Measurements from ENCODE around the gene CCDC106.

The CCDC106 gene

DNA sequence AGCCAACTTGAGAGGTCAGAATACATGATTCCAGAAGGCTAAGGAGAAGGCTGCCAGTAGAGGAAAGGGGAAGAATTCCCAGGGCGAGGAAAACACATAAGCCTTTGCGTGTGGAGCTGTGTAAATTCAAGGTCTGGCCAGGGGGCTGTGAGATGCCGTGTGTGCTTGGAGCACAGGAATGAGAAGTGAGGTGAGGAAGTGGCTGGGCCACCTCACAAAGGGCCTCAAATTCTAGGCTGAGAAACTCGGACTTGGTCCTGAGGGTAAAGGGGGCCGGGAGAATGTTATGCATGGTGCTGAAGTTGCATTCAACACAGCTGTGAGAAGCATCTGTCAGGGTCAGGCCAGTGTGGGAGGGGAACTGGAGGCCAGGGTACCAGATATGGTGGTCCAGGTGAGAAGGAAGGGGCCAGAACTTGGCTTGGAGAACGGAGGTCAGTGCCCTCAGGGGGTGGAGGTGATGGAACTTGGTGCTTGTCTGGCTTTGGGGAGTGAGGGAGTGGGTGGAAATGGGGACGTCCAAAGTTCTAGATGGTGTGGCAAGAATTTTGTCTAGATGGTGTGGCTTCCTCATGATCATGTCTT is 12.1 kb upstream of the CCDC106 start:
- no peak for DNase-seq (ENCODE audit: low spot score)

DNA sequence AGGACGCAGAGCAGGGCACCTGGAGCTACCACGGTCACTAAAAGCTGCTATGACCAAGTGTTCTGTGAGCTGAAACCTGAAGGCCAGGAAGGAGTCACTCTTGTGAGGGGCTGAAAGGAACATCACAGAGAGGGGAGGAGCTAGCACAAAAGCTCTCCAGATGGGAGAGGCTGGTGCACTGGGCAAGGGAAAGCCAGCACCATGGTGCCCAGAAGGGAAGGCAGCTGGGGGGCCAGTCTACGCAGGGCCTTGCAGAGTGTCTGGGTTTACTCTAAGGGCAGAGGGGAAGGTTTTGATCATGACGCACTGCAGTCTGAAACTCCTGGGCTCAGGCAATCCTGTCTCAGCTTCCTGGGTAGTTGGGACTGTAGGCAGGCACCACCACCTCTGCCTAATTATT is 11.3 kb upstream of the CCDC106 start:
- DNase-seq (ENCODE audit: low spot score) = no peak

DNA sequence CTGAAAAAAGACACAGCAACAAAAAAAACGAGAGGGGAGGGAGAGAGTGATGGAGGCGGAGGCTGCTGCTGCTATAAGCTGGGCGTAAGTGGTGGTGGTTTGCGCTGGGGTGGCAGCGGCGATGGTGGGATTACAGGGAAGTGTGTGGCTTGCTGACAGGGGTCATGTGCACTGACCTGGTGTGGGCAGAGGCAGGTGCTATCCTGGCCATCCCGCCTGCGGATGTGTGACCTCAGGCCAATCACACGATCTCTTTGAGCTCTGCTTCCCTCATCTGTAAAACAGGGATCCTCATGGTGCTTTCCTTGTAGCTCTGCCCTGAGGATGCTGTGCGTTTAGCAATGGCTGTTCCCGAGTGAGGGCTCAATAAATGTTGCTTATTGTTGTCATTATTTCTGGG is 10.5 kb upstream of the CCDC106 start:
- DNase-seq (ENCODE audit: low spot score) = no peak

DNA sequence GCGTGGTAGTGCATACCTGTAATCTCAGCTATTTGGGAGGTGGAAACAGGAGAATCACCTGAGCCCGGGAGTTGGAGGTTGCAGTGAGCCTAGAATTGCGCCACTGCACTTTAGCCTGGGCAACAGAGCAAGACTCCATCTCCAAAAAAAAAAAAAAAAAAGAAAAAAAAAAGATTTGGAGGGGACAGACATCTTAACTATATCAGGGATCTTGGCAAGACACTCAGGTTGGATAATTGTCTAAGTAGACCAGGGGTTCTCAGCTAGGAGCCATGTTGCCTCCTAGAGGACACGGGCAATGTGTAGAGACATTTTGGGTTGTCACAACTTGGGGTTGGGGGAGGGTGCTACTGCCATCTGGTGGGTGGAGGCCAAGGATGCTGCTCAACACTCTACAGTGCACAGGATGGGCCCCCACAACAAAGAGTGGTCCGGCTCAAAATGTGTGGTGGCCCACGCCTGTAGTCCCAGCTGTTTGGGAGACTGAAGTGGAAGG is 9.1 kb upstream of the CCDC106 start:
- DNase-seq (ENCODE audit: low spot score) = no peak

DNA sequence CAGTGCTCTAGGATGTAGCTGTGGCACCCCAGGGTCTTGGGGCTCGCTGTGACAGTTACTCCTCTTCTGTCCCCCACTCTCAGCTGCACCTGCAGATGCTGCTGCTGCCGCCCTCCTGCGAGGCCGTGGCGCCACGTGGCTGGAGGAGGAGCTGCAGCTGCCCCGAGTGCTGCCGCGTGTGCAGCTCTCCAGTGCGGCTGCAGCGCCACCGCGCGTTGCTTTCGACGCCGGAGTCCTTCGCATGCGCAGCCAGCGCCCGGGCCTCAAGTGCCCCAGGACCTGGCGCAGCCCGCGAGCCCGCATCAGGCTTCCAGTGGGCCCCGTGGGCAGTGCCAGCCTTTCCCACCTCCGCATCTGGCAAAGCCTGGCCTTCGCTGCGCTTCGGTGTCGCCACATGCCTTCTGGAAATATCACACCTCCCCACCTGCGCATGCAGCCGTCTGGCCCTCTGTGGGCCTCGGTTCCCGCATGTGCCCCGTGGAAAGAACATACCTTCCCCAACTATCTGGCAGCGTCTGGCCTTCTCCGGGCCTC is 7.9 kb upstream of the CCDC106 start:
- peak; percentile 71 for DNase-seq (ENCODE audit: low spot score)

DNA sequence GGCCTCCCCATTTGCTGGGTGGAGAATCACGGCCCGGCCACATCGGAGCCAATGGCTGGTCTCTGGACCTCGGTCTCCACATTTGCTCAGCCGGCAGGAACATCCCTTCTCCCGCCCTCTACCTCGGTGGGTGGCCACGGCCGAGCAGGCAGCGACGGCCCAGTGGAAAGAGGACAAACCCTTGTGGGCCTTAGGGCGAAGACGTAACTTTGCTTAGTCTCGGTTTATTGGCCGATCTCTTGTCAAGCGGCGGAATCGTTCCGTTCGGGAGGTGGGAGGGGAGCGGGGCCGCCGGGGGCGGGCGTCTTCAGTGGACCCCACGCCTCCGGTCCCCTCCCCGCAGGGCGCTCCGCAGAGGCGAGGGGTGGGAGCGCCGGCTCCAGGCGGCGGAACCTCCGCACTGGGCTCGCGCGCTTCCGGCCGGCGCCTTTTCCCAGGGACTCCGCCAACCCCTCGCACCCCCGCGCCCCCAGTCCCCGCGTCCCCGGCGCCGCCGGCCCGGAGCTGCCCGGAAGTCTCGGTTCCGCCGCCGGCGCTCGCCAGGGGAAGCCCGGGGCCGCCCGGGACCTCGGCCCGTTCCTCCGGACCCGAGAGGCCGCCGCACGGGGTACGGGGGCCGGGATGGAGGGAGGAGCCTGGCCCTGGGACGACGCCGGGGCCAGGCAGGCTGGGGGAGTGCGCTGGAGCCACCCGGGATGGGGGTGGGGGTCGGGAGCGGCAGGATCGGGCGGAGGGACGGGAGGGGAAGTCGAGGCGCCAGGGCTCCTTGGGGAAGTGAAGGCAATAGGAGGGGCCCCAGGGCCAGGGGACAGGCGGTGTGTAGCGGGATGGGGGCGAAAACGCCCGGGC is 7.2 kb upstream of the CCDC106 start, which contains the start of gene ZNF580:
Gene ZNF580, plus strand, starts transcription at position 426 of the 849 bp plus-strand sequence. CDS start 1,507 bp downstream, outside the sequence.
- DNase-seq (ENCODE audit: low spot score) = peak; percentile 73

DNA sequence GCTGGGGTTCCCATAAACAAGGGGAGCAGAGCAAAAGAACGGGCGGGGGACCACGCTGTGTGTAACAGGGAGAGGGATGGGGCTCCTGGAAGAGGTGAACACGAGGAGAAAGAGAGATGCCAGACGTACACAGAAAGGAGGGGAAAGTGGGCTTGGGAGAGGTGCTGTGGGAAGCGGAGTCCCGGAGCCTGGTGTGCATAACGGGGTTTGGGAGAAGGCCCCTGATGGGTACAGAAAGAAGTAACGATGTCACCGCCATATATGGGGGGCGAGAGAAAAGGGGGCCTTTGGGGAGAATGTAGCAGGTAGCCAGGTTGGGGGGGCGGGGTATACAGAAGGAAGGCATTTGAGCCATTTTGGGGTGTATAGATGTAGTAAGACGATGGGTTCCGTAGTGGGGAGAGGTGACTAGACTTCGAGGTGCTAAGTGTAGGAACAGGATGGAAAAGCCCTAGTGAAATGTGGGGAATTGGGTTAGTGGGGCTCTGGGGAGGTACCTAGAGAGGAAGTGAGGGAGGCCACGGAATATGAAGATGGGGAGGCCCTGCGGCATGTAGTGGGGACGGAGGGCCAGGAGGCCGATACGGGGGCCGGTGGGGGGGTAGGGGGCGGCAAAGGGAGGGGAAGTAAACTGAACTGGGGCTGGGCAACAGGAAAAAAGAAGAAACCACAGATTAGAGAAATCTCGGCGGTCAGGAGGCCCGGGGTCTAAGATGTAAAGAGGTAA is 6.4 kb upstream of the CCDC106 start:
- no peak for DNase-seq (ENCODE audit: low spot score)

DNA sequence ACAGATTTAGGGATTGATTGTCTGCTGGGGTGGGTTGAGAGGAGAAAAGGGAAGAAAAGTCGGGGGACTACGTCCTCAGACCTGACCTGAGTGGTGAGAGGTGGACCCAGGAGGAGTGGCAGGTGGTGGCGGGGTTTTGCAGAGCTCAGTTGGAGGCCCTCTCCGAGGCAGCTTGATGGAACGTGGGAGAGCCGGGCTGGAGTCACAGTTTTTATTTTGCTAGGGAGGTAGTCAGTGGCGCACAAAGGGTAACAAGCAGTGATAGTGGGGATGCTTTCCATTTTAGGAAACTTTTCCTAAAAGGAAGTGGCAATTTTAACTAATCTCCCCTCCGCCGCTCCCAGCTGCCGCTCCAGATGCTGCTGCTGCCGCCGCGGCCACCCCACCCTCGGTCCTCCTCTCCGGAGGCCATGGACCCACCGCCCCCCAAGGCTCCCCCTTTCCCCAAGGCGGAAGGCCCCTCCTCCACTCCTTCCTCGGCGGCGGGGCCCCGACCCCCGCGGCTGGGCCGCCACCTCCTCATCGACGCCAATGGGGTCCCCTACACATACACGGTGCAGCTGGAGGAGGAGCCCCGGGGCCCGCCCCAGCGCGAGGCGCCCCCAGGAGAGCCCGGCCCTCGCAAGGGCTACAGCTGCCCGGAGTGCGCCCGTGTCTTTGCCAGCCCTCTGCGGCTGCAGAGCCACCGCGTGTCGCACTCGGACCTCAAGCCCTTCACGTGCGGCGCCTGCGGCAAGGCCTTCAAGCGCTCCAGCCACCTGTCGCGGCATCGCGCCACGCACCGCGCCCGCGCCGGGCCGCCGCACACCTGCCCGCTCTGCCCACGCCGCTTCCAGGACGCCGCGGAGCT is 5.6 kb upstream of the CCDC106 start:
- no peak for DNase-seq (ENCODE audit: low spot score)

DNA sequence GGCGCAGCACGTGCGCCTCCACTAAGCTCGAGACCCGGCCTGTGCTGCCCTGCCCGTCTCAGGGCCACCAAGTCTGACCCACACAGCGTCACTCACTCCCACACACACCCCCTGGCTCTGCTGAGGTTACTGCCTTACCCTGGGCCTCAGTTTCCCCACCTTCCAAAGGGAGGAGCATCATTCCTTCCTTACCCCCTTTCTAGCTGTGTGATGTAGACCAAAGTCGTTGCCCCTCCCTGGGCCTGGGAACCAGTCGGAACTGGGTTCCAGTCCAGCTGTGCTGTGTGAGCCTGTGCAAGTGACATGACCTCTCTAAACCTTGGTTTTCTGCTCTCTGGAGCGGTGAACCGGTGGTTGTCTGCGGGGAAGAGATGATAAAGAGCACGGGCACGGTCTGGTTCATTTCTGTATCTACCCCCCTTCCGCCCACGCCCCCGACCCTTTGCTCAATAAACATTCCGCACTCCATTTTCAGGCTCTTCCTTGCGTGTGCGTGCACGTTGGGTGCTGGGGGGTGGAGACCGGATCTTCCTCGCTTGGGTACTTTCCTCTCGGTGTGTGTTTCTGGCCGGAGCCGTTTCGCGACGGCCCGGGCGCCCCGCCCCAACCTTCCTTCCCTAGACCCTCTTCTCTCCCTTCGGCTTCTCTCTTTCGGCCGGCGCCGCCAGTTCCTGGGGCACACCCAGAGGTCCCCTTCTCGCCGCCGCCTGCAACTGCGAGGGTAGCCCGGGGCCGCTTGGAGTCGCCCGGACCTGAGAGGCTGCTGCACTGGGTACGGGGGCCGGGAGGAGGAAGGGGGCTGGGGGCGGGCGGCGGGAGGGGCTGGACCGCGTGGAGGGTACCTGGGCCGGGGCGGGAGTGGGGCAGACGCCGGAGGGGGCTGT is 4.8 kb upstream of the CCDC106 start, which contains the start of gene ZNF581:
Gene ZNF581, plus strand, starts transcription at position 647 of the 884 bp plus-strand sequence. CDS start 923 bp downstream, outside the sequence.
- DNase-seq (ENCODE audit: low spot score) = peak; percentile 83

DNA sequence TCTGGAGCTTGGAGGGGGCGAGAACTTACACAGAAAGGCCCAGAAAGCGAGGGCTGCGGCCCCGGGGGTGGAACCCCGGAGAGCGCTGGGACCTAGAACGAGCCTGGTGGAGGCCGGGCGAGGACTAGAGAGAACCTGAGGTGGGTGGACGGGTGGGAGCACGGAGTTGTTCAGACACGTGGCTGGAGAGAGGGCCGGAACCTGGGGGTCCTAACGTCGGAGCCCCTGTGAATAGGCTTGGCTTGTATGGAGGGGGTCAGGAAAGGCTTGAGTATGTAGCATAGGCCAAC is 4.2 kb upstream of the CCDC106 start:
- no peak for DNase-seq (ENCODE audit: low spot score)

DNA sequence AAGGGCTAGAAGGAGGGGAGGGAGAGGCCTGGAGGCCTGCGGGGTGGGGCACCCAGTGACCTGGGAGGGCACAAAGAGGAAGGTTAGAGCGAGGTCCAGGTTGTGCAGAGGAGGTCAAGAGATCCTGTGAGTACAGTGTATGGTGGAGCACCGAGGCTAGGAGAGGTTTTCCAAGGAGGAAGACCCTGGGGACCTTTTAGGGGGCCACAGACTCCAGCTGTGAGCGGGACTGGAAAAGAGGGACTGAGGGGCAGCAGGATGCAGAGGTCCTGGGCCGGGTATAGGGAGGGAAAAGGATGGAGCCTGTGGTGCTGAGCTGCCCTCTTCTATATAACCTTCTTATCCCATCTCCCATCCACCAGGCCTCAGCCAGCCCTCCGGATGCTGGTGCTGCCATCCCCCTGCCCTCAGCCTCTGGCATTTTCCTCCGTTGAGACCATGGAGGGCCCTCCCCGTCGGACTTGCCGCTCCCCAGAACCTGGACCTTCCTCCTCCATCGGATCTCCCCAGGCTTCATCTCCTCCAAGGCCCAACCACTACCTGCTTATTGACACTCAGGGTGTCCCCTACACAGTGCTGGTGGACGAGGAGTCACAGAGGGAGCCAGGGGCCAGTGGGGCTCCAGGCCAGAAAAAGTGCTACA is 3.7 kb upstream of the CCDC106 start:
- no peak for DNase-seq (ENCODE audit: low spot score)

DNA sequence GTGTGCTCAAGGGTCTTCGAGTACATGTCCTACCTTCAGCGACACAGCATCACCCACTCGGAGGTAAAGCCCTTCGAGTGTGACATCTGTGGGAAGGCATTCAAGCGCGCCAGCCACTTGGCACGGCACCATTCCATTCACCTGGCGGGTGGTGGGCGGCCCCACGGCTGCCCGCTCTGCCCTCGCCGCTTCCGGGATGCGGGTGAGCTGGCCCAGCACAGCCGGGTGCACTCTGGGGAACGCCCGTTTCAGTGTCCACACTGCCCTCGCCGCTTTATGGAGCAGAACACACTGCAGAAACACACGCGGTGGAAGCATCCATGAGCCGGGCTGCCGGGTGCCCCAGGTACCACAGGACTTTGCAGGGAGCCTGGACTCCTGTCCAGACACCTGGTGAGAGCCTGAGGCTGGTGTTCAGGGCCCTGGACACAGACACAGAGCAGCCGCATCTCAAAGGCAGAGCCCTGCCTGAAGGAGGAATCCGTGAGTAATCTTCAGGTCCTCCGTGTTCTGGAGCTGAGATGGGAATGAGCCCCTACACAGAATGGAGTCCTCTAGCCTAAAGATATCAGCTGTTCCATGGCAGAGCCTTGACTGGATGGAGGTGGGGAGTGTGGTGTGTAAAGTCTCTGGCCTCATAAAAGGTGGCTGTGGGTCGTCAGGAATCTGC is 3.0 kb upstream of the CCDC106 start:
- no peak for DNase-seq (ENCODE audit: low spot score)

DNA sequence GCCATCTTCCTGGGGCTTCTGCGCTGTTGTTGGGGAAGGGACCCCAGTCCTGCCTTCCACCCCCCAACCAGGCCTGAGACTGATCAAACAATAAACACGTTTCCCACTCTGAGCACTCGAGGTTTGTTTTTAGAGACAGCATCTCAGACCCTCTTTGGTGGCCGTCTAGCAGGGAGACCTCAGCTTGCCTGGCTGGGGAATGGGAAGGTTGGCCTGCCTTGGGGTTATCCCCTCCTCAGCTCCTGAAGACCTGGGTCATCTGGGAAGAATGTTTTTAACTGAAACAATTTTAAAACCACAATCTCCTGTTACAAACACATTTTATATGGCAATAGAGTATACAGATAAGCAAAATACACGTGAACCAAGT is 2.5 kb upstream of the CCDC106 start:
- no peak for DNase-seq (ENCODE audit: low spot score)

DNA sequence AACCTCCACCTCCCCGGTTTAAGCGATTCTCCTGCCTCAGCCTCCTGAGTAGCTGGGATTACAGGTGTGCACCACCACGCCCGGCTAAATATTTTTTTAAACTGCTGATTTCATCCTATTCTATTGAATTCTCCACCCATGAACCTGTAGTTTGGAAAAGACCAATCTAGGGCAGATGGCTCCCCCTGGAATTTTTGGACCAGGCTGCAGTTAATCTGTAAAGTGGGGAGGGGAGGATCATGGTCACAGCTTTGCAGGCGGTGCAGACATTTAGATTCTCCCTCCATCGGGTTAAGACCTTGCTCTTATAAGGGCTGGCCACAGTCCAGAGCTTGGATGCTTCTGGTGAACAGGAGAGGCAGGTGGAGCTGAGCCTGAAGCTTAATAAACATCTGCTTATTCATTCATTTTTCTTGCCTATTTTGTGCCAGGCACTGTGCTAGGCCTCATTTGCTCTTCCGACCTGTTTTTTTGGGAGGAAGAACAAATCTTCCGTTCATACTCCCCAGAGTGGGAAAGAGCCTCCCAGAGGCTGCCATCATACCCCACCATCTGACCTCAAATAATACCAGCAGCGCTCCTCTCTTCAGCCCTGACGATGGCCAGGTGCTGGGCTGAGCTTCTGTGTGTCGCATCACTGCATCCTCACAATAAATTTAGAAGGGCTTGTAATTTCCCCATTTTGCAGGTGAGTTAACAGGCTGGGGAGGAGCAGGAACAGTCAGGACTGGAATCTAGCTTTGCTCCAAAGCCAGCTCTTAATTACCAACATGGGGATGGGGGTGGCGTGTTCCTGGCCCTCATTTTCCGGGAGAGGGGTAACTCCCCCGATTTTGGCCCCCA is 902 bp upstream of the CCDC106 start:
- DNase-seq (ENCODE audit: low spot score) = no peak

DNA sequence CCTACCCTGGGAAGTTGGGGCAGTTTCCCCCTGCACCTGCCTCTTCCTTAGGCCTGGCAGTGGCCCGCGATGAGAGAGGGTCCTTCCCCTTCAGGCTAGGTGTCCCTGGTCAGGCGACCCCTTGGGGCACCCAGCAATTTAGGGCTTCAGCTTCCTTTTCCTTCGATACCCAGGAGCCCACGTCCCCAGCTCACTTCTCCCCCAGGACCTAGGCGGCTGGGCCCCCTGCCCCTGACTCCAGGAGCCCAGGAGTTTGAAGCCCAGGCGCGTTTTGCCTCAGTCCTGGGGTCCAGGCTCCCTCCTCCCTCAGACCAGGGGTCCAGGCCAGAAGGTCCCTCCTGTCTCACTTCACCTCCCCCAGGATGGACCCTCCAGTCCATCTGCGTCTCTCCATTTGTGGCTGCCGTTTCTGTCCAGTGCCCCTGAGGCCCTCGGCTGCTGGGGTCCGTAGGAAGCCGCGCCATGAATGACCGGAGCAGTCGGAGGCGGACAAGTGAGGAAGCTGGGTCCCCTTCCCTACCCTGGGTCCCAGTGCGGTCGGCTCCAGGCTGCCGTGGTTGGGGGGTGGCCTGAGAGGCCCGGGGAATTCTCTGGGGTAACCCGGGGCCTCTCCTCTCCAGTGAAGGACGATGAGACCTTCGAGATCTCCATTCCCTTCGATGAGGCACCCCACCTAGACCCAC is 714 bp downstream of the CCDC106 start:
- DNase-seq (ENCODE audit: low spot score) = no peak

DNA sequence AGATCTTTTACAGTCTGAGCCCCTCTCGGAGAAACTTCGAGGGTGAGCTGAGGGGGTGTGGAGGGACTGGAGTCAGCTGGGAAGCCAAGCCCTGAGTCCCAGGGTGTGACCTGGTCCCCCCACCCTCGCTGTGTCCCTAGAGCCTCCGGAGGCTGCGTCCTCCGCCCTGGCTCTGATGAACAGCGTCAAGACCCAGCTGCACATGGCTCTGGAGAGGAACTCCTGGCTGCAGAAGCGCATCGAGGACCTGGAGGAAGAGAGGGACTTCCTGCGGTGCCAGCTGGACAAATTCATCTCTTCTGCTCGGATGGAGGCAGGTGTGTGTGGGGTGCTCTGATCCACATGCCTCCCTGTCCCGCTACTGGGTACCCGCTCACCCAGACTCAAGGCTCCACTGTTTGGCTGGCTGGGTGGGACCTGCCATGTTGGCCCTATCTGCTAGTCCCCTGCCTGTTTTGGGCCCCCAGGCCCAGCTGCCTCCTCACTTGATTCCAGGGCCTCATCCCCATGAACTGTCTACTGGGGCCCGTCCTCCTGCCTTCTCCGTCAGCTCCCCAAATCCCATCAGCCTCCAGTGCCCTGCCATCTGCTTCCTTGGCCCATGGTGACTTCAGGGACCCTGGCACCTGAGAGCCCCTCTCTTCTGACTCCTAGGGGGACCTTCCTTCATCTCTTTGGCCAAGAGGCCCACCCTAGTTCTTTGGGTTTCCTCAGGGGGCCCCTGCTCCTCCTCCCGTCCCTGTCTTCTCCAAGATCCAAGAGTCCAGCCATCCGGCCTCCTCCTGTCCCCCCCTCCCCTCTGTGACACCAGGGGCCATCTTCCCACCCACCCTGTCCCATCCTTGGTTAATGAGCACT is 1.5 kb downstream of the CCDC106 start:
- no peak for DNase-seq (ENCODE audit: low spot score)

DNA sequence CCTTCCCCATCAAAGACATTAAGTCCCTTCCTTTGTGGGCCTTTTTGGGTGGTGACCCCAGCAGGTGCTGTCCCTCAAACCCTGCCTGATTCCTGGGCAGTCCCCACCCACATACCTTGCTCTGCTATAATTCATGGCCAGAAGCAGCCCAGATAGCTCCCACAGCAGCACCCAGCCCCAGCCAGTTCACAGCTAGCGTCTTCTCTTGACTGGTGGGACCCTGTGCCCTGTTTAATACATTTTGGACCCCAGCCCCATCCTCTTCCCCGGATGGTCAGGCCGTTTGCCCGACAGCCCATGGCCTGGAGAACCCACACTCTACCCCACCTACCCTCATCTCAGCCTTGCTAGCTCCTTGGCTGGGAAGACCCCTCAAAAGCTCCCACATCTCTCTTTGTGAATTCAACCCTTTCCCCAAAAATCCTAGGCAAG is 2.1 kb downstream of the CCDC106 start:
- no peak for DNase-seq (ENCODE audit: low spot score)

All from AG08395 (cell line).